GM18508 (cell line): ENCODE data around the gene NOS3.
"Not testable (repeated sequence)": the region's sequence is repeated elsewhere in the genome, so short reads cannot be mapped to it uniquely, and the experiment has no call there.

Experiments used
- ATAC-seq: cut with Tn5 transposase; IDR thresholded peaks from one replicate; pipeline ENCODE4 v1.9.1; 2021; ENCODE audit warnings: moderate number of reproducible peaks; ENCODE audit not compliant: insufficient read depth, unreplicated experiment

Gene NOS3

GRCh38 chr7:151031011-151031410, 40.2 kb downstream of the NOS3 start:
- no peak for ATAC-seq

- ATAC-seq, result no peak
Measured at GRCh38 chr7:151032936-151033863, 42.4 kb downstream of the NOS3 start.

- no peak for ATAC-seq
Measured at GRCh38 chr7:151033864-151034249, 43.0 kb downstream of the NOS3 start.

GRCh38 chr7:151034312-151035025, 43.7 kb downstream of the NOS3 start:
- ATAC-seq, result no peak

GRCh38 chr7:151035026-151035717, 44.4 kb downstream of the NOS3 start:
- no peak for ATAC-seq

- ATAC-seq, result no peak
Measured at GRCh38 chr7:151035902-151036301, 45.1 kb downstream of the NOS3 start.

- ATAC-seq, result no peak
Measured at GRCh38 chr7:151038951-151039849, 48.4 kb downstream of the NOS3 start.

- ATAC-seq, result no peak
Measured at GRCh38 chr7:151039850-151040548, 49.2 kb downstream of the NOS3 start.

- no peak for ATAC-seq
Measured at GRCh38 chr7:151040616-151041375, 50.0 kb downstream of the NOS3 start.

- not testable (repeated sequence) for ATAC-seq
Measured at GRCh38 chr7:151043449-151043848, 52.6 kb downstream of the NOS3 start.

- ATAC-seq, result no peak
Measured at GRCh38 chr7:151043959-151044358, 53.1 kb downstream of the NOS3 start.

GRCh38 chr7:151045262-151045661, 54.4 kb downstream of the NOS3 start:
- ATAC-seq, result no peak

GRCh38 chr7:151045967-151046366, 55.1 kb downstream of the NOS3 start:
- ATAC-seq, result no peak

- no peak for ATAC-seq
Measured at GRCh38 chr7:151046603-151047573, 56.1 kb downstream of the NOS3 start.

- no peak for ATAC-seq
Measured at GRCh38 chr7:151047976-151048815, 57.4 kb downstream of the NOS3 start, which contains the start of gene ASIC3. TSS of gene ASIC3 (plus strand) at chr7:151048531. CDS start at chr7:151048886, 355 bp downstream.

GRCh38 chr7:151048911-151049463, 58.2 kb downstream of the NOS3 start:
- ATAC-seq, result no peak
